GM23338 (cell line): ENCODE data around the gene SORL1.

ENCODE experiments used
- CREB1 ChIP-seq: fragments of 250-450 bp; sonication (Bioruptor Pico); IDR thresholded peaks from 2 replicates; pipeline ENCODE4 v1.5.0; 2020; ENCODE audit warnings: low read depth, mild to moderate bottlenecking, moderate library complexity
- CTCF ChIP-seq, 2 experiments: fragments of 200-600 bp in 1 of 2; sonication (generic) in 1 of 2; conservative IDR thresholded peaks; 2 replicates each; pipeline versions ENCODE4 v1.5.1 to v1.6.1; 2016 to 2017; ENCODE audit warnings: antibody characterized with exemption in 2 of 2, low read depth in 2 of 2, mild to moderate bottlenecking in 2 of 2, moderate library complexity in 1 of 2
- ETS1 ChIP-seq: IDR thresholded peaks from 2 replicates; pipeline ENCODE4 v1.6.1; 2016; ENCODE audit warnings: antibody characterized with exemption
- EZH2 ChIP-seq: fragments of 200-600 bp; sonication (generic); IDR thresholded peaks from one replicate; pipeline ENCODE4 v1.8.0; 2017; ENCODE audit warnings: antibody characterized with exemption, mild to moderate bottlenecking, low read depth; ENCODE audit not compliant: unreplicated experiment
- EZH2phosphoT487 ChIP-seq: fragments of 200-600 bp; sonication (generic); IDR thresholded peaks from one replicate; pipeline ENCODE4 v1.8.1; 2018; ENCODE audit warnings: antibody characterized with exemption; ENCODE audit not compliant: unreplicated experiment
- JUNB ChIP-seq: IDR thresholded peaks from one replicate; pipeline ENCODE4 v1.6.1; 2016; ENCODE audit warnings: antibody characterized with exemption; ENCODE audit not compliant: unreplicated experiment
- NANOG ChIP-seq: IDR thresholded peaks from 2 replicates; pipeline ENCODE4 v1.6.1; 2016; ENCODE audit warnings: antibody characterized with exemption, borderline replicate concordance
- POLR2AphosphoS5 ChIP-seq: IDR thresholded peaks from 2 replicates; pipeline ENCODE4 v1.6.1; 2016; ENCODE audit warnings: antibody characterized with exemption, low read depth
- REST ChIP-seq: IDR thresholded peaks from one replicate; pipeline ENCODE4 v1.6.1; 2018; ENCODE audit warnings: antibody characterized with exemption; ENCODE audit not compliant: unreplicated experiment
- ZNF331 ChIP-seq: fragments of 250-450 bp; sonication (Bioruptor Pico); IDR thresholded peaks from 2 replicates; pipeline ENCODE4 v1.5.0; 2020; ENCODE audit warnings: low read depth, mild to moderate bottlenecking, moderate library complexity
- ZNF462 ChIP-seq: fragments of 250-450 bp; sonication (Bioruptor Pico); IDR thresholded peaks from 2 replicates; pipeline ENCODE4 v1.5.0; 2020; ENCODE audit warnings: mild to moderate bottlenecking, moderate library complexity

- TF ChIP-seq CTCF (conservative IDR thresholded peaks at IDR 0.05; ENCODE audit: low read depth in 2 of 2) (no peak), EZH2 (no peak), ETS1 (no peak), REST (no peak), JUNB (no peak), EZH2phosphoT487 (no peak), ZNF462 (CRISPR knock-in tag) (no peak), POLR2AphosphoS5 (no peak), CREB1 (CRISPR knock-in tag) (no peak), NANOG (no peak), ZNF331 (no peak)
Observed at GRCh38 chr11:121463689-121464335, 11.7 kb downstream of the SORL1 start.
